GM23248 (cell line): ENCODE data around the gene LRRC1. TPM values are rescaled to one million over a fixed set of nuclear protein-coding genes. Genes with fewer than 3 reads are reported as not detected.

Source experiments
- DNase-seq: peaks from one replicate; pipeline ENCODE4 v3.0.0-alpha.2; 2015
- H2AFZ ChIP-seq: fragments of 200-600 bp; sonication (generic); 2 replicates; pipeline ENCODE4 v1.6.1; 2016; ENCODE audit warnings: antibody characterized with exemption
- H3F3A ChIP-seq: fragments of 200-600 bp; sonication (generic); 2 replicates; pipeline ENCODE4 v1.6.1; 2016; ENCODE audit warnings: mild to moderate bottlenecking, antibody characterized with exemption, mixed run types; ENCODE audit not compliant: insufficient read depth
- H3K27ac ChIP-seq: fragments of 200-600 bp; sonication (generic); 2 replicates; pipeline ENCODE4 v1.5.1; 2016; ENCODE audit warnings: mild to moderate bottlenecking
- H3K27me3 ChIP-seq: fragments of 200-600 bp; sonication (generic); replicated peaks from 2 replicates; pipeline ENCODE4 v1.6.1; 2016; ENCODE audit warnings: mild to moderate bottlenecking; ENCODE audit not compliant: insufficient read depth
- H3K36me3 ChIP-seq: fragments of 200-600 bp; sonication (generic); 2 replicates; pipeline ENCODE4 v1.6.1; 2016; ENCODE audit warnings: low read depth, mild to moderate bottlenecking
- H3K4me1 ChIP-seq: fragments of 200-600 bp; sonication (generic); 2 replicates; pipeline ENCODE4 v1.6.1; 2016; ENCODE audit warnings: mild to moderate bottlenecking; ENCODE audit not compliant: insufficient read depth
- H3K4me2 ChIP-seq: fragments of 200-600 bp; sonication (generic); one replicate; pipeline ENCODE4 v1.6.1; 2016; ENCODE audit warnings: mild to moderate bottlenecking; ENCODE audit not compliant: unreplicated experiment
- H3K4me3 ChIP-seq: fragments of 200-600 bp; sonication (generic); 2 replicates; pipeline ENCODE4 v1.5.1; 2016; ENCODE audit warnings: mild to moderate bottlenecking
- H3K79me2 ChIP-seq: fragments of 200-600 bp; sonication (generic); 2 replicates; pipeline ENCODE4 v1.6.1; 2016; ENCODE audit warnings: mild to moderate bottlenecking; ENCODE audit not compliant: insufficient read depth
- H3K9ac ChIP-seq: fragments of 200-600 bp; sonication (generic); 2 replicates; pipeline ENCODE4 v1.6.1; 2016; ENCODE audit warnings: mild to moderate bottlenecking
- H3K9me2 ChIP-seq: fragments of 200-600 bp; sonication (generic); 2 replicates; pipeline ENCODE4 v1.6.1; 2016; ENCODE audit warnings: mixed run types, mild to moderate bottlenecking, moderate library complexity; ENCODE audit not compliant: insufficient read depth
- H3K9me3 ChIP-seq: fragments of 200-600 bp; sonication (generic); one replicate; pipeline ENCODE4 v1.6.1; 2017; ENCODE audit warnings: low read depth
- H4K20me1 ChIP-seq: fragments of 200-600 bp; sonication (generic); 2 replicates; pipeline ENCODE4 v1.6.0; 2016; ENCODE audit not compliant: insufficient read depth
- EZH2 ChIP-seq: fragments of 200-600 bp; sonication (generic); IDR thresholded peaks from 2 replicates; pipeline ENCODE4 v1.6.1; 2018; ENCODE audit warnings: antibody characterized with exemption, mild to moderate bottlenecking; ENCODE audit not compliant: insufficient read depth, poor library complexity, severe bottlenecking
- EZH2phosphoT487 ChIP-seq: fragments of 200-600 bp; sonication (generic); IDR thresholded peaks from 2 replicates; pipeline ENCODE4 v1.6.1; 2018; ENCODE audit warnings: antibody characterized with exemption, moderate library complexity, mild to moderate bottlenecking, low read depth; ENCODE audit not compliant: insufficient read depth
- WGBS, 2 experiments: methylation state at CpG; one replicate each; pipeline ENCODE4 v1.1.6; 2015 to 2017; ENCODE audit warnings: low lambda C conversion rate in 2 of 2, low coverage in 1 of 2; ENCODE audit errors: missing lambda C conversion rate in 2 of 2; 5-methylcytosine and 5-hydroxymethylcytosine counted together
- in situ Hi-C: fragments of 300-500 bp; cut with MboI; formaldehyde crosslinking; loops from 2 replicates; pipeline ENCODE4 v1.15.0; 2020
- polyA plus RNA-seq: library from polyadenylated mRNA; unstranded; fragments of >200 nt; fragmentation: Nextera tagmentation; extraction: Ambion mirVana; gene quantifications from 2 replicates; pipeline ENCODE4 v1.2.1, GENCODE V29; 2016
- total RNA-seq: library from RNA; depleted of rRNA; stranded (reverse); fragments of >200 nt; shearing (Covaris generic); gene quantifications from 2 replicates; pipeline ENCODE4 v1.2.3, GENCODE V29; 2014

The LRRC1 gene
- total and polyA plus RNA-seq, 2 experiments from 2014 or later: 3.6 to 5.6 TPM

GRCh38 chr6:53837865-53838769 lies 43.3 kb downstream of the LRRC1 start:
- TF ChIP-seq EZH2 (no peak), EZH2phosphoT487 (no peak)
- Histone ChIP-seq H2AFZ (no peak overlapping the region), H3K36me3 (no peaks in the 10 kb centered on the region), H3K27me3 (no peaks in the 10 kb centered on the region), H3K9ac (no peak overlapping the region), H3K79me2 (0 out of 2 replicates have a peak, but pooled peaks cover 4% of the 10 kb centered on the region), H3K4me1 (peaks cover 2% of the 10 kb centered on the region), H3K9me2 (no peaks in the 10 kb centered on the region), H4K20me1 (no peaks in the 10 kb centered on the region), H3F3A (no peaks in the 10 kb centered on the region), H3K4me2 (no peak overlapping the region), H3K4me3 (no peak overlapping the region), H3K27ac (no peak overlapping the region), H3K9me3 (no peaks in the 10 kb centered on the region)
- in situ Hi-C loops: no loop called here
- no peak for DNase-seq
- WGBS, 2 experiments: 74% methylated on average over 3 of the region's 3 CpGs

- Histone ChIP-seq H3K4me2 (no peak overlapping the region), H3K27ac (no peak overlapping the region), H3K27me3 (no peaks in the 10 kb centered on the region), H4K20me1 (no peaks in the 10 kb centered on the region), H3K36me3 (no peaks in the 10 kb centered on the region), H3K4me1 (no peaks in the 10 kb centered on the region), H3K9ac (no peak overlapping the region), H3F3A (no peaks in the 10 kb centered on the region), H3K9me3 (no peaks in the 10 kb centered on the region), H3K79me2 (0 out of 2 replicates have a peak, but pooled peaks cover 3% of the 10 kb centered on the region), H3K4me3 (no peak overlapping the region), H3K9me2 (no peaks in the 10 kb centered on the region), H2AFZ (no peak overlapping the region)
- WGBS, 2 experiments: 100% methylated on average over 1 of the region's 1 CpG
- TF ChIP-seq EZH2: no peak
- TF ChIP-seq EZH2phosphoT487: no peak
- no peak for DNase-seq
- in situ Hi-C loops: no loop called here
These were observed 45.2 kb downstream of the LRRC1 start for GRCh38 chr6:53840027-53840426.

GRCh38 chr6:53845280-53846195 lies 50.7 kb downstream of the LRRC1 start:
- no peaks in the 10 kb centered on the region for H3K27me3 ChIP-seq
- no peak overlapping the region for H2AFZ ChIP-seq
- H4K20me1 ChIP-seq: no peaks in the 10 kb centered on the region
- H3K9ac ChIP-seq: no peak overlapping the region
- H3K79me2 ChIP-seq: no peaks in the 10 kb centered on the region
- H3K4me2 ChIP-seq: no peak overlapping the region
- H3K9me2 ChIP-seq: no peaks in the 10 kb centered on the region
- no peaks in the 10 kb centered on the region for H3K36me3 ChIP-seq
- no peak for DNase-seq
- no peak overlapping the region for H3K27ac ChIP-seq
- no peaks in the 10 kb centered on the region for H3K4me1 ChIP-seq
- H3K4me3 ChIP-seq: no peak overlapping the region
- in situ Hi-C loops: no loop called here
- TF ChIP-seq EZH2phosphoT487: no peak
- TF ChIP-seq EZH2: no peak
- H3F3A ChIP-seq: no peaks in the 10 kb centered on the region
- no peaks in the 10 kb centered on the region for H3K9me3 ChIP-seq
- WGBS, 2 experiments: 82 to 83% methylated on average over 9 of the region's 9 CpGs

- no peaks in the 10 kb centered on the region for H3K27me3 ChIP-seq
- H3K79me2 ChIP-seq: no peaks in the 10 kb centered on the region
- no peaks in the 10 kb centered on the region for H3K9me3 ChIP-seq
- no peaks in the 10 kb centered on the region for H3K4me1 ChIP-seq
- DNase-seq: no peak
- WGBS, 2 experiments: 91 to 92% methylated on average over 7 of the region's 7 CpGs
- H3K36me3 ChIP-seq: no peaks in the 10 kb centered on the region
- no peaks in the 10 kb centered on the region for H3K9me2 ChIP-seq
- H3F3A ChIP-seq: no peaks in the 10 kb centered on the region
- H2AFZ ChIP-seq: no peak overlapping the region
- no peak for TF ChIP-seq EZH2
- TF ChIP-seq EZH2phosphoT487: no peak
- no peak overlapping the region for H3K4me2 ChIP-seq
- H3K4me3 ChIP-seq: no peak overlapping the region
- H3K9ac ChIP-seq: no peak overlapping the region
- H3K27ac ChIP-seq: no peak overlapping the region
- in situ Hi-C loops: no loop called here
- no peaks in the 10 kb centered on the region for H4K20me1 ChIP-seq
These were observed 51.4 kb downstream of the LRRC1 start for GRCh38 chr6:53846250-53846649.
